GM12878 (cell line): ENCODE measurements around the gene LRP5. TPM values are rescaled to one million over a fixed set of nuclear protein-coding genes. Genes with fewer than 3 reads are reported as not detected.

ENCODE experiments used
- ATAC-seq: fragments of 200-7000 bp; cut with Tn5 transposase; 3 replicates; pipeline ENCODE4 v1.9.1; 2020; ENCODE audit warnings: mild to moderate bottlenecking, moderate library complexity
- BruUV-seq: library from RNA; stranded (reverse); fragments of 400-500 nt; replicated peaks from 2 replicates; lab custom pipeline; 2021; lab: Mats Ljungman, UMichigan
- CTCF ChIA-PET: fragments of 300-600 bp; sonication (Branson Sonifier 250); formaldehyde crosslinking; extraction: SDS; loops from one replicate; lab custom pipeline; 2021; ENCODE audit warnings: inconsistent platforms; lab: Yijun Ruan, JAX
- POLR2A ChIA-PET: fragments of 350-600 bp; formaldehyde crosslinking; extraction: SDS; loops from one replicate; lab custom pipeline; 2021; ENCODE audit warnings: inconsistent platforms; lab: Charles Lee
- RAD21 ChIA-PET: fragments of 300-600 bp; sonication (Branson Sonifier 250); formaldehyde crosslinking; loops from one replicate; lab custom pipeline; 2023; ENCODE audit warnings: antibody characterized with exemption; ENCODE audit not compliant: unreplicated experiment; lab: Charles Lee
- SMC1A ChIA-PET: fragments of 300-600 bp; sonication (Branson Sonifier 250); formaldehyde crosslinking; loops from one replicate; lab custom pipeline; 2023; ENCODE audit not compliant: unreplicated experiment, uncharacterized antibody; lab: Charles Lee
- DNase-seq: peaks from one replicate; pipeline ENCODE4 v3.0.0-alpha.2; 2011; ENCODE audit warnings: low read depth, low spot score
- FAIRE-seq: peaks from 3 replicates; lab custom pipeline; 2011; peaks lifted over from hg19 to GRCh38; lab: Jason Lieb, UNC
- H2AFZ ChIP-seq: 2 replicates; pipeline ENCODE4 v1.6.0; 2011; ENCODE audit warnings: low read depth, low read length, control low read depth; ENCODE audit not compliant: control insufficient read depth
- H3K27ac ChIP-seq: 2 replicates; pipeline ENCODE4 v1.5.1; 2011; ENCODE audit warnings: control low read depth; ENCODE audit not compliant: control insufficient read depth, insufficient read depth
- H3K27me3 ChIP-seq, 2 experiments: replicated peaks in 1 of 2; 2 replicates each; pipeline versions ENCODE4 v1.6.0 to v1.6.1; 2011; ENCODE audit warnings: low read length in 1 of 2; ENCODE audit not compliant: control insufficient read depth in 2 of 2, insufficient read depth in 2 of 2
- H3K36me3 ChIP-seq, 2 experiments: 2 replicates each; pipeline ENCODE4 v1.5.1; 2011; ENCODE audit warnings: low read length in 1 of 2; ENCODE audit not compliant: control insufficient read depth in 2 of 2, insufficient read depth in 2 of 2
- H3K4me1 ChIP-seq: 2 replicates; pipeline ENCODE4 v1.6.1; 2011; ENCODE audit warnings: mild to moderate bottlenecking, low read length, moderate library complexity, mixed read lengths; ENCODE audit not compliant: control insufficient read depth, insufficient read depth
- H3K4me2 ChIP-seq: 2 replicates; pipeline ENCODE4 v1.6.0; 2011; ENCODE audit warnings: control low read depth; ENCODE audit not compliant: control insufficient read depth, insufficient read depth
- H3K4me3 ChIP-seq: fragments of 200-600 bp; sonication (generic); 2 replicates; pipeline ENCODE4 v1.5.1; 2016
- H3K79me2 ChIP-seq: 2 replicates; pipeline ENCODE4 v1.6.0; 2011; ENCODE audit warnings: low read length; ENCODE audit not compliant: control insufficient read depth, insufficient read depth
- H3K9ac ChIP-seq: 2 replicates; pipeline ENCODE4 v1.8.0; 2011; ENCODE audit warnings: low read length, control low read depth, mixed read lengths; ENCODE audit not compliant: control insufficient read depth, insufficient read depth
- H3K9me3 ChIP-seq: replicated peaks from 3 replicates; pipeline ENCODE4 v1.5.1; 2011; ENCODE audit warnings: mild to moderate bottlenecking, low read length; ENCODE audit not compliant: control insufficient read depth, insufficient read depth
- H4K20me1 ChIP-seq: 2 replicates; pipeline ENCODE4 v1.6.0; 2011; ENCODE audit not compliant: control insufficient read depth, insufficient read depth
- KLF5 ChIP-seq: fragments of 450-650 bp; IDR thresholded peaks from 2 replicates; pipeline ENCODE4 v1.6.1; 2014; ENCODE audit warnings: mild to moderate bottlenecking; ENCODE audit not compliant: partially characterized antibody
- LARP7 ChIP-seq: fragments of 450-650 bp; IDR thresholded peaks from 2 replicates; pipeline ENCODE4 v1.6.1; 2017; ENCODE audit warnings: mild to moderate bottlenecking
- NKRF ChIP-seq: fragments of 450-650 bp; conservative IDR thresholded peaks from 2 replicates; pipeline ENCODE4 v1.6.1; 2017; ENCODE audit warnings: mild to moderate bottlenecking, moderate library complexity
- POLR2A ChIP-seq: IDR thresholded peaks from 2 replicates; pipeline ENCODE4 v1.6.1; 2011; ENCODE audit warnings: low read depth, mild to moderate bottlenecking, low read length
- SREBF1 ChIP-seq: IDR thresholded peaks from 2 replicates; pipeline ENCODE4 v1.6.1; 2012; ENCODE audit warnings: mild to moderate bottlenecking, low read length
- SRF ChIP-seq, 2 experiments: IDR thresholded peaks; 2 replicates each; pipeline ENCODE4 v1.6.1; 2011; ENCODE audit warnings: low read depth in 2 of 2, low read length in 2 of 2, mild to moderate bottlenecking in 1 of 2, moderate library complexity in 1 of 2
- STAT1 ChIP-seq: fragments of 450-650 bp; conservative IDR thresholded peaks from 2 replicates; pipeline ENCODE4 v1.6.1; 2014; ENCODE audit warnings: antibody characterized with exemption, mild to moderate bottlenecking
- TARDBP ChIP-seq: IDR thresholded peaks from 2 replicates; pipeline ENCODE4 v1.6.1; 2016; ENCODE audit warnings: borderline replicate concordance
- YBX1 ChIP-seq: fragments of 450-650 bp; IDR thresholded peaks from 2 replicates; pipeline ENCODE4 v1.6.1; 2016; ENCODE audit warnings: antibody characterized with exemption
- WGBS: methylation state at CpG from one replicate; pipeline ENCODE4 v1.1.6; 2016; ENCODE audit warnings: low lambda C conversion rate; ENCODE audit not compliant: insufficient replicate concordance, insufficient coverage; ENCODE audit errors: missing lambda C conversion rate; 5-methylcytosine and 5-hydroxymethylcytosine counted together
- in situ Hi-C: fragments of 300-500 bp; cut with MboI; formaldehyde crosslinking; loops from 9 replicates; pipeline ENCODE4 v1.14.3; 2018; ENCODE audit warnings: mixed read lengths
- intact Hi-C: fragments of 100-400 bp; cut with micrococcal nuclease; formaldehyde crosslinking; loops from one replicate; pipeline ENCODE4 v1.14.2; 2022; ENCODE audit not compliant: unreplicated experiment
- polyA plus RNA-seq, 11 experiments: library from polyadenylated mRNA; depleted of rRNA in 4 of 11; unstranded in 6 of 11; stranded (reverse) in 5 of 11; fragments of >200 nt; fragmentation: Nextera tagmentation in 4 of 11; fragmentation: Illumina TruSeq in 1 of 11; extraction: Ambion mirVana in 4 of 11; extraction: Trizol in 1 of 11; gene quantifications; 1 replicate in 1 of 11; 2 replicates in 10 of 11; pipeline versions ENCODE4 v1.2.1 to v1.2.3, GENCODE V29; 2011 to 2016; ENCODE audit warnings: inconsistent platforms in 2 of 11, missing spikeins in 2 of 11, low read depth in 1 of 11
- total RNA-seq, 4 experiments: library from RNA; depleted of rRNA in 3 of 4; stranded (reverse); fragments of >200 nt in 3 of 4; fragmentation: Illumina TruSeq in 1 of 4; extraction: Trizol in 1 of 4; gene quantifications; 2 replicates each; pipeline versions ENCODE4 v1.2.1 to v1.2.3, GENCODE V29; 2013 to 2021
- TF ChIP-seq, protein P1 (sequence below): fragments of 450-650 bp; IDR thresholded peaks from 2 replicates; pipeline ENCODE4 v1.6.1; 2017; ENCODE audit warnings: borderline replicate concordance

LRP5 gene
- total and polyA plus RNA-seq, 10 of the 15 experiments (the other 5 are each of a cell fraction or from before 2014, with no cell fraction given): 0.37 to 34.0 (median 6.6) TPM

DNA sequence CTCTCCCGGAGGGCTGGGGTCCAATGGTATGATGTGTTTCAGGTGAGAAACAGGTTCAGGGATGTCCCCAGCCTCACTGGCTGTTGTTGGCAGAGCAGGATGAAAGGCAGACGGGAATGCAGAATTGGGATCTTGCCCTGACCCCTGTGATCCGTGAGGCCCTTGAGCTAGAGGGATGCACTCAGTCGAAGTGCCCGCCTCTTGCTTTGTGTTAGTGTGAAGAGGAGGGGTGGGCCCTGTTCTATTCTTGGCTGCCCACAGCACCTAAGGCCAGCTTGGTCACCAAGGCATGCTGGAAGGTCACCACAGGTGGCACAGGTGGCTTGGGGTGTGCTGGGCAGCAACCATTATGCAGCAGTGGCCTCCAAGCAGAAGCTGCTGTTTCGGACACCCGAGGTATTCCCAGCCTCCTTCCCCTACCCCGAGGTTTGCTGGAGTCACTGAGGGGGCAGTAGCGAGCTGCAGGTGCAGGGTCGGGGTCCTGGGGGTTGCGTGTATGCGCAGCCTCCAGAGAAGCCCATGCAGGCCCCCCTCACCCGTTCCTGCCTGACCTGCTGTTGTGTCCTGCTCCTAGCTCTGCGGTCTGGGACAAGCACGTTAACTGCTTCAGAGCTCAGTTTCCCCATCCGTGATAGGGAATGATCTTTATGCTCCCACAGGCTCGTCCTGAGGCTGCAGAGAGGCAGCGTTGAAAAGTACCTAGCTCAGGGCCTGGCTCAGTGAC lies 13.0 kb downstream of the LRP5 start:
- CTCF ChIA-PET: interaction anchor here (0.7 to 1.3 kb wide), 2 partner anchors 11 to 55 kb away, joined by 3 read pairs; no protein-coding TSS in a partner anchor
- TF ChIP-seq NKRF (no peak), SRF (IDR thresholded peaks at IDR 0.05; ENCODE audit: low read depth in 2 of 2, low read length in 2 of 2) (no peak), KLF5 (no peak), SREBF1 (no peak), POLR2A (no peak), YBX1 (no peak), TARDBP (no peak), STAT1 (no peak), LARP7 (no peak)
- TF ChIP-seq, protein P1, sequence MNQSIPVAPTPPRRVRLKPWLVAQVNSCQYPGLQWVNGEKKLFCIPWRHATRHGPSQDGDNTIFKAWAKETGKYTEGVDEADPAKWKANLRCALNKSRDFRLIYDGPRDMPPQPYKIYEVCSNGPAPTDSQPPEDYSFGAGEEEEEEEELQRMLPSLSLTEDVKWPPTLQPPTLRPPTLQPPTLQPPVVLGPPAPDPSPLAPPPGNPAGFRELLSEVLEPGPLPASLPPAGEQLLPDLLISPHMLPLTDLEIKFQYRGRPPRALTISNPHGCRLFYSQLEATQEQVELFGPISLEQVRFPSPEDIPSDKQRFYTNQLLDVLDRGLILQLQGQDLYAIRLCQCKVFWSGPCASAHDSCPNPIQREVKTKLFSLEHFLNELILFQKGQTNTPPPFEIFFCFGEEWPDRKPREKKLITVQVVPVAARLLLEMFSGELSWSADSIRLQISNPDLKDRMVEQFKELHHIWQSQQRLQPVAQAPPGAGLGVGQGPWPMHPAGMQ: no peak
- peaks cover 2% of the 10 kb centered on the region for H4K20me1 ChIP-seq

More for the DNA sequence above, 13.0 kb downstream of the LRP5 start:
- no peak overlapping the region for H2AFZ ChIP-seq
- peaks cover 8% of the 10 kb centered on the region for H3K4me1 ChIP-seq
- ChIA-PET RAD21 (no interaction called here), SMC1A (no interaction called here), POLR2A (no interaction called here)
- peaks cover 0 to 1% of the 10 kb centered on the region in 2 experiments; a peak in 2 of 4 replicates for H3K36me3 ChIP-seq
- H3K9me3 ChIP-seq: no peaks in the 10 kb centered on the region
- intact Hi-C loops (no loop called here), in situ Hi-C loops (no loop called here)
- no peak overlapping the region for H3K4me3 ChIP-seq
- ATAC-seq: no peak
- no TSS peak for BruUV-seq
- H3K9ac ChIP-seq: no peak overlapping the region
- FAIRE-seq: no peak
- DNase-seq: no peak
- H3K79me2 ChIP-seq: peaks cover 8% of the 10 kb centered on the region
- H3K27me3 ChIP-seq: no peaks in the 10 kb centered on the region
- no peak overlapping the region for H3K27ac ChIP-seq
- 60% methylated on average over 18 of the region's 18 CpGs for WGBS
- no peak overlapping the region for H3K4me2 ChIP-seq
